GM23248 (cell line): Measurements from ENCODE around the gene PI4KA. TPM values are rescaled to one million over a fixed set of nuclear protein-coding genes. Genes with fewer than 3 reads are reported as not detected.

Experiments used
- DNase-seq: peaks from one replicate; pipeline ENCODE4 v3.0.0-alpha.2; 2015
- H2AFZ ChIP-seq: fragments of 200-600 bp; sonication (generic); 2 replicates; pipeline ENCODE4 v1.6.1; 2016; ENCODE audit warnings: antibody characterized with exemption
- H3F3A ChIP-seq: fragments of 200-600 bp; sonication (generic); 2 replicates; pipeline ENCODE4 v1.6.1; 2016; ENCODE audit warnings: mild to moderate bottlenecking, antibody characterized with exemption, mixed run types; ENCODE audit not compliant: insufficient read depth
- H3K27ac ChIP-seq: fragments of 200-600 bp; sonication (generic); 2 replicates; pipeline ENCODE4 v1.5.1; 2016; ENCODE audit warnings: mild to moderate bottlenecking
- H3K27me3 ChIP-seq: fragments of 200-600 bp; sonication (generic); replicated peaks from 2 replicates; pipeline ENCODE4 v1.6.1; 2016; ENCODE audit warnings: mild to moderate bottlenecking; ENCODE audit not compliant: insufficient read depth
- H3K36me3 ChIP-seq: fragments of 200-600 bp; sonication (generic); 2 replicates; pipeline ENCODE4 v1.6.1; 2016; ENCODE audit warnings: low read depth, mild to moderate bottlenecking
- H3K4me1 ChIP-seq: fragments of 200-600 bp; sonication (generic); 2 replicates; pipeline ENCODE4 v1.6.1; 2016; ENCODE audit warnings: mild to moderate bottlenecking; ENCODE audit not compliant: insufficient read depth
- H3K4me2 ChIP-seq: fragments of 200-600 bp; sonication (generic); one replicate; pipeline ENCODE4 v1.6.1; 2016; ENCODE audit warnings: mild to moderate bottlenecking; ENCODE audit not compliant: unreplicated experiment
- H3K4me3 ChIP-seq: fragments of 200-600 bp; sonication (generic); 2 replicates; pipeline ENCODE4 v1.5.1; 2016; ENCODE audit warnings: mild to moderate bottlenecking
- H3K79me2 ChIP-seq: fragments of 200-600 bp; sonication (generic); 2 replicates; pipeline ENCODE4 v1.6.1; 2016; ENCODE audit warnings: mild to moderate bottlenecking; ENCODE audit not compliant: insufficient read depth
- H3K9ac ChIP-seq: fragments of 200-600 bp; sonication (generic); 2 replicates; pipeline ENCODE4 v1.6.1; 2016; ENCODE audit warnings: mild to moderate bottlenecking
- H3K9me2 ChIP-seq: fragments of 200-600 bp; sonication (generic); 2 replicates; pipeline ENCODE4 v1.6.1; 2016; ENCODE audit warnings: mixed run types, mild to moderate bottlenecking, moderate library complexity; ENCODE audit not compliant: insufficient read depth
- H3K9me3 ChIP-seq: fragments of 200-600 bp; sonication (generic); one replicate; pipeline ENCODE4 v1.6.1; 2017; ENCODE audit warnings: low read depth
- H4K20me1 ChIP-seq: fragments of 200-600 bp; sonication (generic); 2 replicates; pipeline ENCODE4 v1.6.0; 2016; ENCODE audit not compliant: insufficient read depth
- EZH2 ChIP-seq: fragments of 200-600 bp; sonication (generic); IDR thresholded peaks from 2 replicates; pipeline ENCODE4 v1.6.1; 2018; ENCODE audit warnings: antibody characterized with exemption, mild to moderate bottlenecking; ENCODE audit not compliant: insufficient read depth, poor library complexity, severe bottlenecking
- EZH2phosphoT487 ChIP-seq: fragments of 200-600 bp; sonication (generic); IDR thresholded peaks from 2 replicates; pipeline ENCODE4 v1.6.1; 2018; ENCODE audit warnings: antibody characterized with exemption, moderate library complexity, mild to moderate bottlenecking, low read depth; ENCODE audit not compliant: insufficient read depth
- WGBS, 2 experiments: methylation state at CpG; one replicate each; pipeline ENCODE4 v1.1.6; 2015 to 2017; ENCODE audit warnings: low lambda C conversion rate in 2 of 2, low coverage in 1 of 2; ENCODE audit errors: missing lambda C conversion rate in 2 of 2; 5-methylcytosine and 5-hydroxymethylcytosine counted together
- in situ Hi-C: fragments of 300-500 bp; cut with MboI; formaldehyde crosslinking; loops from 2 replicates; pipeline ENCODE4 v1.15.0; 2020
- polyA plus RNA-seq: library from polyadenylated mRNA; unstranded; fragments of >200 nt; fragmentation: Nextera tagmentation; extraction: Ambion mirVana; gene quantifications from 2 replicates; pipeline ENCODE4 v1.2.1, GENCODE V29; 2016
- total RNA-seq: library from RNA; depleted of rRNA; stranded (reverse); fragments of >200 nt; shearing (Covaris generic); gene quantifications from 2 replicates; pipeline ENCODE4 v1.2.3, GENCODE V29; 2014

PI4KA gene
- total and polyA plus RNA-seq, 2 experiments from 2014 or later = 31.1 to 34.5 TPM

DNA sequence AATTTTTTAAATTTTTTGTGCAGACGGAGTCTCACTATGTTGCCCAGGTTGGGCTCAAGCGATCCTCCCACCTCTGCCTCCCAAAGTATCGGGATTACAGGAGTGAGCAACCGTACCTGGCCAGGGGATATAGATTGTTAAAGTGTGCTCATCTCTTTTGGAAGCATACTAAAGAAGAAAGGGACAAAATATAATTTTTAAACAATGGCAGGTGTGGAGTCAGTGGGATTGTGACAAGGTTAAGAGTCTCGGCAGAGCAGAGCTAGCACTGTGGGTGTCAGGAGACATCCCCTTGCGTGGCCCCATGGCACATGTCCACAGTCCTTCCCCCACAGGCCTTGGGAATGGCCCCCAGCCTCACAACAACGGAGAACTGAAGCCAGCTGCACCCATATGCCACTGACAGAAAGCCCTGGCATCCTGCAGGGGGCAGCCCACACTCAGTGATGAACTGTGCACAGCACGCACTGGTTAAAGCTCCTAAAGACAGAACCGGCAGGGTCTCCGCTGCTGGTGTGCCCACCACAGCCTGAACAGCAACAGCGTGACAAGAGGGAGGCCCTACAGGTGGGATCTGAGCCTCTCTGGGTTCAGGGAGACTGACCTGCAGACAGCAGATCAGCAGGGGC, 54.8 kb downstream of the PI4KA start:
- peak; percentile 47 for DNase-seq
- no peak overlapping the region for H3K4me3 ChIP-seq
- H3K79me2 ChIP-seq = no peaks in the 10 kb centered on the region
- no peaks in the 10 kb centered on the region for H3K9me3 ChIP-seq
- H3K27me3 ChIP-seq = no peaks in the 10 kb centered on the region
- no peaks in the 10 kb centered on the region for H3K9me2 ChIP-seq
- peaks cover 29% of the 10 kb centered on the region for H3F3A ChIP-seq
- H3K27ac ChIP-seq = no peak overlapping the region
- no peak overlapping the region for H2AFZ ChIP-seq
- 77 to 80% methylated on average over 11 of the region's 11 CpGs for WGBS, 2 experiments
- no peak overlapping the region for H3K9ac ChIP-seq
- H3K4me1 ChIP-seq = peaks cover 23% of the 10 kb centered on the region
- H3K36me3 ChIP-seq = peaks cover 14% of the 10 kb centered on the region
- no peaks in the 10 kb centered on the region for H4K20me1 ChIP-seq
- in situ Hi-C loops = no loop called here
- TF ChIP-seq EZH2 (no peak), EZH2phosphoT487 (no peak)
- H3K4me2 ChIP-seq = no peak overlapping the region

DNA sequence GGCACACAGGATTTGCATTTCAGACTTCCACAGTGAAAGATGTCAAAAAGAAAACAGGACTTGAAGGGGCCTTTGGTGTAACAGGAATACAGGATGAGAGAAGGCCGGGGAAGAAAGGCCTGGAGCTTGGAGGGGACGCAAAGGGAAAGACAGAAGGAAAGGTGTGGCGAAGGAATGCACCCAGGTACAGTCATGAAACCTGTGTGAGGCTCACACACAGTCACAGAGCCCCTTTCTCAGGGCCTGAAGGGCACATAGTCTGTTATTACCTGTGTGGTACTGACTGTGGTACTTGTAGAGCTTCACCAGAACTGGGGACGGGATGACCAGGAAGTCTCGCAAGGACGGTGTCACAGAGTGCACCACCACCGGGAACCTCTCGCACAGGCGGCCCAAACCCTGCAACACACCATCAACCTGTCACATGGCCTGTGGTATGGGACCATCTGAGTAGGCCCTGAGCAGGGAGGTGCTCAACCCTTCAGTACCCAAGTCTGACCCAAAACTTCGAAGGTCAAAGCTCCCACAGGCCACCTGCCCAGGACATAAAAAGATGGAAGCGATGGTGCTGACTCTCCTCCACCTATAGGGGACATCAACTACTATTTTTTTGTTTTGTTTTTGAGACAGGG, 55.6 kb downstream of the PI4KA start:
- in situ Hi-C loops = no loop called here
- Histone ChIP-seq H3K4me1 (peaks cover 23% of the 10 kb centered on the region), H2AFZ (no peak overlapping the region), H4K20me1 (no peaks in the 10 kb centered on the region), H3K9ac (no peak overlapping the region), H3K4me2 (no peak overlapping the region), H3K27ac (no peak overlapping the region), H3K27me3 (no peaks in the 10 kb centered on the region), H3K9me2 (no peaks in the 10 kb centered on the region), H3K79me2 (no peaks in the 10 kb centered on the region), H3K4me3 (no peak overlapping the region), H3F3A (peaks cover 21% of the 10 kb centered on the region), H3K9me3 (no peaks in the 10 kb centered on the region), H3K36me3 (peaks cover 20% of the 10 kb centered on the region)
- no peak for TF ChIP-seq EZH2phosphoT487
- no peak for TF ChIP-seq EZH2
- 95 to 96% methylated on average over 10 to 11 of the region's 11 CpGs for WGBS, 2 experiments
- DNase-seq = no peak

DNA sequence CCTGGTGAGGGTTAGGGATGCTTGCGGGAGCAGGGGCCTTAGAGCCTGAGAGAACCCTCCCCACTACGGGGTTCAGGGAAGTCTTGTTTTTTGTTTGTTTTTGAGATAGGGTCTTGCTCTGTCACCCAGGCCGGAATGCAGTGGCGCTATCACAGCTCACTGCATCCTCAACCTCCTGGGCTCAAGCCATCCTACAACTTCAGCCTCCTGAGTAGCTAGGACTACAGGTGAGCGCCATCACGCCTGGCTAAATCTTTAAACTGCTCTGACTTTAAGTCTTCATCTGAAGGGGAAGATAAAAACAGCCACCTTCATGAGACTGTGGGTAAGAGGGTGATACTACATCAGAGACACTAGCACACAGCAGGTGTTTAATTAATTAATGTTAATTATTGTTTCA, 56.2 kb downstream of the PI4KA start:
- H3F3A ChIP-seq = peaks cover 15% of the 10 kb centered on the region
- H3K36me3 ChIP-seq = peaks cover 23% of the 10 kb centered on the region
- H3K79me2 ChIP-seq = no peaks in the 10 kb centered on the region
- no peak overlapping the region for H2AFZ ChIP-seq
- H3K4me1 ChIP-seq = peaks cover 17% of the 10 kb centered on the region
- H3K27me3 ChIP-seq = no peaks in the 10 kb centered on the region
- H3K9me3 ChIP-seq = no peaks in the 10 kb centered on the region
- in situ Hi-C loops = no loop called here
- no peak for DNase-seq
- no peaks in the 10 kb centered on the region for H3K9me2 ChIP-seq
- WGBS, 2 experiments = 76 to 81% methylated on average over 5 to 6 of the region's 6 CpGs
- H3K4me2 ChIP-seq = no peak overlapping the region
- no peaks in the 10 kb centered on the region for H4K20me1 ChIP-seq
- H3K4me3 ChIP-seq = no peak overlapping the region
- no peak overlapping the region for H3K27ac ChIP-seq
- TF ChIP-seq EZH2 = no peak
- TF ChIP-seq EZH2phosphoT487 = no peak
- no peak overlapping the region for H3K9ac ChIP-seq

DNA sequence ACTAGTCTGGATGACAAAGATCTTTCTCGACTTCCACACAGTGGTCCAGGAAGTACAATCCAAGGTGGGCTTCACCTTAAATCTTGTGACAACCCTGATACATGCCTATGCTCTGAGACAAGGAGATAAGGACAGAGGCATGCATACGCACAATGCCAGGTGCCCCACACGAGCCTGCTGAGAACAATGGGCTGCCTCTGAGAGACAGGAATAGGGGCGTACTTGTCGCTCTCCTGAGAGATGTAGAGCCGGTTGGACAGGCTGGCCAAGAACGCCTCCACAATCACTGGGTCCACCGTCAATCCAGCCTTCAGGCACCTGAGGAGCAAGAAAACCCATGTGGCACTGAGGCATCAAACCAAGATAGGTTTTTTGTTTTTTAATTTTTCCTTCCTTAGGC, 59.2 kb downstream of the PI4KA start:
- TF ChIP-seq EZH2phosphoT487 = no peak
- no peak for TF ChIP-seq EZH2
- peaks cover 27% of the 10 kb centered on the region for H3K36me3 ChIP-seq
- H3K4me3 ChIP-seq = no peak overlapping the region
- no peaks in the 10 kb centered on the region for H3K9me2 ChIP-seq
- H3K9ac ChIP-seq = no peak overlapping the region
- 91 to 92% methylated on average over 8 of the region's 8 CpGs for WGBS, 2 experiments
- H3K79me2 ChIP-seq = no peaks in the 10 kb centered on the region
- H3K27ac ChIP-seq = no peak overlapping the region
- H4K20me1 ChIP-seq = no peaks in the 10 kb centered on the region
- no peaks in the 10 kb centered on the region for H3K27me3 ChIP-seq
- no peaks in the 10 kb centered on the region for H3F3A ChIP-seq
- no peak overlapping the region for H3K4me2 ChIP-seq
- no peaks in the 10 kb centered on the region for H3K4me1 ChIP-seq
- no peak overlapping the region for H2AFZ ChIP-seq
- H3K9me3 ChIP-seq = no peaks in the 10 kb centered on the region
- no peak for DNase-seq
- in situ Hi-C loops = no loop called here
